ENCODE results near the gene IRF8.

Gene IRF8

DNA sequence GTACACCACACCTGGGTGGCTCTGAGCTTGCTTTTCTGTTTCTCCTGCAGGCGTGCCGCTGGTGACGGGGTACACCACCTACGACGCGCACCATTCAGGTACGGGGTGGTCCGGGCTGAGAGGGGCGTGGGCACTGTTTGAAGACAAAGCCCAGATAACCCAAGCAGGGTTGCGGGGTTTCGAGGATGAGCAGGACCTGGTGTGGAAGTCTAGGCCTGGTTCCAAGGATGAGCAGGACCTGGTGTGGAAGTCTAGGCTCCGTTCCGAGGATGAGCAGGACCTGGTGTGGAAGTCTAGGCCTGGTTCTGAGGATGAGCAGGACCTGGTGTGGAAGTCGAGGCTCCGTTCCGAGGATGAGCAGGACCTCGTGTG, 15.4 kb downstream of the IRF8 start:
- DNase-seq (ENCODE audit: low read depth), result no peak
- TF ChIP-seq, protein P1, sequence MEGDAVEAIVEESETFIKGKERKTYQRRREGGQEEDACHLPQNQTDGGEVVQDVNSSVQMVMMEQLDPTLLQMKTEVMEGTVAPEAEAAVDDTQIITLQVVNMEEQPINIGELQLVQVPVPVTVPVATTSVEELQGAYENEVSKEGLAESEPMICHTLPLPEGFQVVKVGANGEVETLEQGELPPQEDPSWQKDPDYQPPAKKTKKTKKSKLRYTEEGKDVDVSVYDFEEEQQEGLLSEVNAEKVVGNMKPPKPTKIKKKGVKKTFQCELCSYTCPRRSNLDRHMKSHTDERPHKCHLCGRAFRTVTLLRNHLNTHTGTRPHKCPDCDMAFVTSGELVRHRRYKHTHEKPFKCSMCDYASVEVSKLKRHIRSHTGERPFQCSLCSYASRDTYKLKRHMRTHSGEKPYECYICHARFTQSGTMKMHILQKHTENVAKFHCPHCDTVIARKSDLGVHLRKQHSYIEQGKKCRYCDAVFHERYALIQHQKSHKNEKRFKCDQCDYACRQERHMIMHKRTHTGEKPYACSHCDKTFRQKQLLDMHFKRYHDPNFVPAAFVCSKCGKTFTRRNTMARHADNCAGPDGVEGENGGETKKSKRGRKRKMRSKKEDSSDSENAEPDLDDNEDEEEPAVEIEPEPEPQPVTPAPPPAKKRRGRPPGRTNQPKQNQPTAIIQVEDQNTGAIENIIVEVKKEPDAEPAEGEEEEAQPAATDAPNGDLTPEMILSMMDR (conservative IDR thresholded peaks at IDR 0.05; ENCODE audit: low read length), result no peak
- H3K4me3 ChIP-seq (ENCODE audit: low read length), result no peak overlapping the region

DNA sequence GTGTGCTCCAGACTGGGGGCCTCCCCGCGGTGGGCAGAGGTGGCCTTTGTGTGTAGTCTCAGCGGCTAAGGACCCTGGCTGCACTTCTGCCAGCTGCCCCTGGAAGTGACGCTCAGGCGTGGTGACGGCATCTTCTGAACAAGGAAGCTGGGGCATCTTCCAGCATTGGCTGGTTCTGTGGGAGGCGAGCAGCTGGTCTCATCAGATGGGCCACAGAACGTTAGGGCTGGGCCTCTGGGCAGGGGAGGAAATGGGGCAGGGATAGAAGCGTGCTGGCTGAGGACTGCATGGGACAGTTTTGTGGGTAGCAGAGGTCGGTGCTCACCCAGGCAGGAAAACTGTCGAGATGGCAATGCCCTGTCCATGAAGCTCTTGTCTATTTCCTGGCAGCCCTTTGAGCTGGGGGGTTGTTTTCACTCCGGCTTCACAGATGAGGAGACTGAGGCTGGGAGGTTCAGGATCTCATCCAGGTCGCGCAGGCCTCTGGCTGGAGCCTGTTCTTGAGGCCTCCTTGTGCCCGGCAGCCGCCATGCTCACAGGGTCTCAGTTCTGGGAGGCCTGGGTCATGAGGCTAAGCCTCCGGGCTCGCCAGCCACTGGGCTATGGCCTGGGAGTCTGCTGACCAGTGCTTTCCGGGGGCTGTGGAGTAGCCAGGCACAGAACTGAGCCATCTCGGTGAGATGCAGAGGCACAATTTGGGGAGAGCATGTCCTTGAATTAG, 16.3 kb downstream of the IRF8 start:
- H3K4me3 ChIP-seq (ENCODE audit: low read length), result no peak overlapping the region
- no peak for DNase-seq (ENCODE audit: low read depth)
- TF ChIP-seq, protein P1 (conservative IDR thresholded peaks at IDR 0.05; ENCODE audit: low read length), result no peak

DNA sequence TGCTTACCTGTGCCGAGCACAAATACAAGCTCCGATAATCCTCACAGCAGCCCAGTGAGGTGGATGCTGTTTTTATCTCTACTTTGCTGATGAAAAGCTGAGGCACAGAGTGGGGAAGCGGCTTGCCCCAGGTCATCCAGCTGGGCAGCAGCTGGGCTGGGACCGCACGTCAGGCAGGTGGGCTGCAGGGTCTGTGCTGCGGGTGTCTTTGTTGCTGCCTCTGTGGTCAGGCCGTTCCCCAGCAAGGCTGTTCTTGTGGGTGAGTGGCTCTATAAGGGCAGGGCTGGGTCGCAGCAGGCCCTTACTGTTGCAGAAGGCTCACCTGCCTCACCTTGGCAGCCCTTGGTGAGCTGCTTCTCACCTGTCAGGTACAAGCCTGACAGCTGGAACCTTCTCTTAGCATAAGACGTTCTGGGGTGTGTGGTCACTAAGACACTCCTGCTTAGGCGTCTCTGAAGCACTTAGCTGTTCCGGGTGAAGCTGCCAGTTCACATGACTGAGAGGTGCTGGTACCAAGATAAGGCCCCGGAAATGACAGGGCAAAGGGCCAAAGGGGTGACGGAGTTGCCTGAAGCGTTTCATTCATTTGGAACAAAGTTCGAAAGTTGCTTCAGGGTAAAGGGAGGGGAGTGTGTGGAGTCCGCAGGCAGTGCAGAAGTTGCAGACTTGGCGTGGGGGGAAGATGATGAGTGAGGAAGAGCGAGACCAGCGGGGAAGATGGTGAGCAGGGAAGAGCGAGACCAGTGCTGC, 17.4 kb downstream of the IRF8 start:
- no peak for DNase-seq (ENCODE audit: low read depth)
- no peak overlapping the region for H3K4me3 ChIP-seq (ENCODE audit: low read length)
- TF ChIP-seq, protein P1 (conservative IDR thresholded peaks at IDR 0.05; ENCODE audit: low read length), result no peak

DNA sequence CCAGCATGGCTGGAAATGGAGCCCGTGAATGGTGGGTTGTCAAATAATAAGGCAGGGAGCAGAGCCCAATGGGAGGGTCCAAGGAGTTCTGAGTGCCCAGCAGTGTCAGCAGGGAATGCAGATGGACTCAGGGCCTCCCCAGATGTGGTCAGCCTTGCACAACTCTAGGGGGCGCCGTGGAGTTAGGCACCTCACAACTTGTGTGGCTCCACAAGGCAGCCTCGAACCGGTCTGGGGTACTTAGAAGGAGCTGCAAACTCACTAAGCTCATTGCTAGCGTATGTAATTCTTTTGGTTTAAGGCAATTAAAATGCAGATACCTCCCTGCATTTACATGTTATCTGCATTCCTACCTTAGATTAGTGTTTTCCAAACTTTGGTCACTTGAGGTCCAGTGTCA, 18.1 kb downstream of the IRF8 start:
- DNase-seq (ENCODE audit: low read depth), result no peak
- H3K4me3 ChIP-seq (ENCODE audit: low read length), result no peak overlapping the region
- TF ChIP-seq, protein P1 (conservative IDR thresholded peaks at IDR 0.05; ENCODE audit: low read length), result peak; percentile 18; the same call in 1 of the 2 replicates

DNA sequence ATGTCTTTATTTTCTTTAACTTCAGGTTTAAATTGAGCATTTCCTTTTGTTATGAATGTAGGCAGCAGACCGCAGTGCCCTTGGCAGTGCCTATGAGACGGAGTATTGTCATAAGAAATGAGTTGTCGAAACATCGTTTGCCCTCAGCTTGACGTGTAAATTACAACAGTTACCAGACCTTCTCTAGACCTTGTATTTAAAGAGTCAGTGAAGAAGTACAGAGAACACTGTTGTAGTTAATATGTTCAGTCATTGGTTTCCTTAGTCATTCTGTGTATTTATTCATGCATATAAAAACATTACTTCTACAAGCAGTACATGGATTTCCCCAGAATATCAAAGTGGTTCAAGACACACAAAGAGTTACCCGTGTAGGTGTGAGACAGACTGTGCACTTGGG, 19.0 kb downstream of the IRF8 start:
- no peak overlapping the region for H3K4me3 ChIP-seq (ENCODE audit: low read length)
- DNase-seq (ENCODE audit: low read depth), result no peak
- TF ChIP-seq, protein P1 (conservative IDR thresholded peaks at IDR 0.05; ENCODE audit: low read length), result no peak

DNA sequence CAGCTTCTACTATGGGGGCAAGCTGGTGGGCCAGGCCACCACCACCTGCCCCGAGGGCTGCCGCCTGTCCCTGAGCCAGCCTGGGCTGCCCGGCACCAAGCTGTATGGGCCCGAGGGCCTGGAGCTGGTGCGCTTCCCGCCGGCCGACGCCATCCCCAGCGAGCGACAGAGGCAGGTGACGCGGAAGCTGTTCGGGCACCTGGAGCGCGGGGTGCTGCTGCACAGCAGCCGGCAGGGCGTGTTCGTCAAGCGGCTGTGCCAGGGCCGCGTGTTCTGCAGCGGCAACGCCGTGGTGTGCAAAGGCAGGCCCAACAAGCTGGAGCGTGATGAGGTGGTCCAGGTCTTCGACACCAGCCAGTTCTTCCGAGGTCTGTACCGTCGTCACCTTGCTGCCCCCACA, 19.5 kb downstream of the IRF8 start:
- TF ChIP-seq, protein P1 (conservative IDR thresholded peaks at IDR 0.05; ENCODE audit: low read length), result no peak
- no peak overlapping the region for H3K4me3 ChIP-seq (ENCODE audit: low read length)
- DNase-seq (ENCODE audit: low read depth), result no peak

All from AG10803 (cell line).